Mucosa of rectum (tissue), 2 donors: ENCODE results near the gene GSKIP.

ENCODE experiments used
- H3K27ac ChIP-seq, 2 donors: one replicate each; pipeline ENCODE4 v1.7.0; 2013; ENCODE audit warnings: inconsistent platforms in 2 of 2, low read depth in 2 of 2, low read length in 2 of 2
- H3K27me3 ChIP-seq, 2 donors: one replicate each; pipeline ENCODE4 v1.7.0; 2013; ENCODE audit warnings: low read length in 2 of 2; ENCODE audit not compliant: control insufficient read depth in 2 of 2, insufficient read depth in 2 of 2
- H3K36me3 ChIP-seq, 2 donors: one replicate each; pipeline ENCODE4 v1.7.0; 2013; ENCODE audit warnings: low read length in 2 of 2; ENCODE audit not compliant: control insufficient read depth in 2 of 2, insufficient read depth in 2 of 2
- H3K4me1 ChIP-seq, 2 donors: one replicate each; pipeline ENCODE4 v1.7.0; 2013; ENCODE audit warnings: low read length in 2 of 2, mild to moderate bottlenecking in 1 of 2; ENCODE audit not compliant: control insufficient read depth in 2 of 2, insufficient read depth in 2 of 2
- H3K4me3 ChIP-seq, 2 donors: one replicate each; pipeline ENCODE4 v1.7.0; 2013; ENCODE audit warnings: low read length in 2 of 2
- H3K9ac ChIP-seq, 2 donors: one replicate each; pipeline ENCODE4 v1.7.0; 2013; ENCODE audit warnings: low read length in 2 of 2, low read depth in 1 of 2, mild to moderate bottlenecking in 1 of 2
- H3K9me3 ChIP-seq, 2 donors: one replicate each; pipeline ENCODE4 v1.7.0; 2013; ENCODE audit warnings: low read length in 2 of 2; ENCODE audit not compliant: control insufficient read depth in 2 of 2
- donor health status: healthy.
- donor health status: Normal muscosa, but diverticular disease.

GSKIP gene

GRCh38 chr14:96394047-96394815 lies 30.9 kb downstream of the GSKIP start:
- Histone ChIP-seq H3K36me3 (no peaks in the 10 kb centered on the region), H3K4me3 (no peak overlapping the region), H3K9me3 (no peaks in the 10 kb centered on the region), H3K9ac (no peak overlapping the region), H3K27me3 (no peaks in the 10 kb centered on the region), H3K27ac (no peak overlapping the region), H3K4me1 (peaks cover 8 to 9% of the 10 kb centered on the region in 2 donors)

- no peaks in the 10 kb centered on the region for H3K36me3 ChIP-seq
- no peaks in the 10 kb centered on the region for H3K4me1 ChIP-seq
- no peaks in the 10 kb centered on the region for H3K27me3 ChIP-seq
- H3K4me3 ChIP-seq, result no peak overlapping the region
- no peaks in the 10 kb centered on the region for H3K9me3 ChIP-seq
- no peak overlapping the region for H3K27ac ChIP-seq
- H3K9ac ChIP-seq, result no peak overlapping the region
Measured at GRCh38 chr14:96398432-96398831, 35.1 kb downstream of the GSKIP start.

GRCh38 chr14:96398921-96399320 lies 35.6 kb downstream of the GSKIP start:
- H3K27me3 ChIP-seq, result no peaks in the 10 kb centered on the region
- H3K4me1 ChIP-seq, result no peaks in the 10 kb centered on the region
- H3K9me3 ChIP-seq, result no peaks in the 10 kb centered on the region
- no peaks in the 10 kb centered on the region for H3K36me3 ChIP-seq
- H3K9ac ChIP-seq, result no peak overlapping the region
- no peak overlapping the region for H3K4me3 ChIP-seq
- no peak overlapping the region for H3K27ac ChIP-seq

GRCh38 chr14:96399405-96399804 lies 36.1 kb downstream of the GSKIP start:
- Histone ChIP-seq H3K4me1 (no peaks in the 10 kb centered on the region), H3K9ac (no peak overlapping the region), H3K27ac (no peak overlapping the region), H3K27me3 (no peaks in the 10 kb centered on the region), H3K4me3 (no peak overlapping the region), H3K9me3 (no peaks in the 10 kb centered on the region), H3K36me3 (no peaks in the 10 kb centered on the region)

- H3K4me1 ChIP-seq, result no peaks in the 10 kb centered on the region
- H3K4me3 ChIP-seq, result no peak overlapping the region
- H3K36me3 ChIP-seq, result no peaks in the 10 kb centered on the region
- H3K27me3 ChIP-seq, result no peaks in the 10 kb centered on the region
- no peaks in the 10 kb centered on the region for H3K9me3 ChIP-seq
- H3K9ac ChIP-seq, result no peak overlapping the region
- H3K27ac ChIP-seq, result no peak overlapping the region
Measured at GRCh38 chr14:96400495-96400894, 37.2 kb downstream of the GSKIP start.

GRCh38 chr14:96403409-96403808 lies 40.1 kb downstream of the GSKIP start:
- Histone ChIP-seq H3K9me3 (no peaks in the 10 kb centered on the region), H3K27ac (no peak overlapping the region), H3K36me3 (no peaks in the 10 kb centered on the region), H3K4me3 (no peak overlapping the region), H3K9ac (no peak overlapping the region), H3K4me1 (no peaks in the 10 kb centered on the region), H3K27me3 (no peaks in the 10 kb centered on the region)

GRCh38 chr14:96405677-96406076 lies 42.4 kb downstream of the GSKIP start:
- Histone ChIP-seq H3K27ac (no peak overlapping the region), H3K36me3 (no peaks in the 10 kb centered on the region), H3K9me3 (no peaks in the 10 kb centered on the region), H3K4me1 (no peaks in the 10 kb centered on the region), H3K9ac (no peak overlapping the region), H3K4me3 (no peak overlapping the region), H3K27me3 (no peaks in the 10 kb centered on the region)

GRCh38 chr14:96407935-96408570 lies 44.7 kb downstream of the GSKIP start:
- H3K4me3 ChIP-seq, result no peak overlapping the region
- H3K36me3 ChIP-seq, result no peaks in the 10 kb centered on the region
- no peaks in the 10 kb centered on the region for H3K9me3 ChIP-seq
- no peak overlapping the region for H3K9ac ChIP-seq
- H3K4me1 ChIP-seq, result no peaks in the 10 kb centered on the region
- no peak overlapping the region for H3K27ac ChIP-seq
- H3K27me3 ChIP-seq, result no peaks in the 10 kb centered on the region

GRCh38 chr14:96408608-96409007 lies 45.3 kb downstream of the GSKIP start:
- Histone ChIP-seq H3K9ac (no peak overlapping the region), H3K27me3 (no peaks in the 10 kb centered on the region), H3K36me3 (no peaks in the 10 kb centered on the region), H3K4me1 (no peaks in the 10 kb centered on the region), H3K9me3 (no peaks in the 10 kb centered on the region), H3K4me3 (no peak overlapping the region), H3K27ac (no peak overlapping the region)

- Histone ChIP-seq H3K36me3 (no peaks in the 10 kb centered on the region), H3K27ac (no peak overlapping the region), H3K9ac (no peak overlapping the region), H3K4me1 (no peaks in the 10 kb centered on the region), H3K9me3 (no peaks in the 10 kb centered on the region), H3K4me3 (no peak overlapping the region), H3K27me3 (no peaks in the 10 kb centered on the region)
Measured at GRCh38 chr14:96409701-96410100, 46.4 kb downstream of the GSKIP start.
